Gastroesophageal sphincter (tissue), 4 donors: ENCODE data around the gene KRT3. TPM values are rescaled to one million over a fixed set of nuclear protein-coding genes. Genes with fewer than 3 reads are reported as not detected.

ENCODE experiments used
- ATAC-seq: fragments of 150-250 bp; one replicate; pipeline ENCODE4 v1.9.1; 2016; ENCODE audit warnings: mild to moderate bottlenecking, moderate library complexity
- H3K27ac ChIP-seq, 4 donors: fragments of 200-600 bp; sonication (generic) in 3 of 4; 1 replicate in 3 of 4; 2 replicates in 1 of 4; pipeline ENCODE4 v1.5.1; 2016 to 2019
- H3K27me3 ChIP-seq: fragments of 200-600 bp; sonication (generic); one replicate; pipeline ENCODE4 v1.5.1; 2019
- H3K36me3 ChIP-seq, 2 donors: fragments of 200-600 bp; sonication (generic); one replicate each; pipeline ENCODE4 v1.5.1; 2019; ENCODE audit warnings: control low read depth in 1 of 2
- H3K4me1 ChIP-seq, 3 donors: fragments of 200-600 bp; sonication (generic); 1 replicate in 2 of 3; 2 replicates in 1 of 3; pipeline ENCODE4 v1.5.1; 2016 to 2019; ENCODE audit warnings: control low read depth in 2 of 3
- H3K4me3 ChIP-seq, 2 donors: fragments of 200-600 bp; sonication (generic); one replicate each; pipeline ENCODE4 v1.5.1; 2019; ENCODE audit warnings: mild to moderate bottlenecking in 1 of 2, moderate library complexity in 1 of 2
- H3K9me3 ChIP-seq, 3 donors: fragments of 200-600 bp; sonication (generic); one replicate each; pipeline ENCODE4 v1.5.1; 2017 to 2019; ENCODE audit warnings: control low read depth in 2 of 3
- EP300 ChIP-seq: sonication (generic); formaldehyde crosslinking; IDR thresholded peaks from one replicate; pipeline ENCODE4 v1.6.1; 2017; ENCODE audit warnings: antibody characterized with exemption, mild to moderate bottlenecking
- POLR2A ChIP-seq, 2 donors: fragments of 450-650 bp; IDR thresholded peaks; one replicate each; pipeline ENCODE4 v1.6.1; 2017; ENCODE audit warnings: antibody characterized with exemption in 2 of 2, mild to moderate bottlenecking in 2 of 2, moderate library complexity in 1 of 2
- POLR2AphosphoS5 ChIP-seq: sonication (generic); formaldehyde crosslinking; IDR thresholded peaks from one replicate; pipeline ENCODE4 v1.6.1; 2017; ENCODE audit warnings: antibody characterized with exemption
- WGBS, 2 donors: methylation state at CpG; one replicate each; pipeline ENCODE4 v1.1.5; 2018; ENCODE audit warnings: low coverage in 1 of 2; 5-methylcytosine and 5-hydroxymethylcytosine counted together
- total RNA-seq, 4 donors: library from RNA; depleted of rRNA; stranded (reverse); fragments of >200 nt; gene quantifications; one replicate each; pipeline ENCODE4 v1.1.0, GENCODE V29; 2016
- TF ChIP-seq, protein P1 (sequence below), 4 experiments: fragments of 200-600 bp in 2 of 4; fragments of 450-650 bp in 2 of 4; sonication (generic) in 1 of 4; IDR thresholded peaks; one replicate each; pipeline ENCODE4 v1.5.1; 2017 to 2019; ENCODE audit warnings: antibody characterized with exemption in 4 of 4, mild to moderate bottlenecking in 2 of 4, moderate library complexity in 2 of 4

Gene KRT3
- total RNA-seq, 4 donors from 2014 or later: not detected

DNA sequence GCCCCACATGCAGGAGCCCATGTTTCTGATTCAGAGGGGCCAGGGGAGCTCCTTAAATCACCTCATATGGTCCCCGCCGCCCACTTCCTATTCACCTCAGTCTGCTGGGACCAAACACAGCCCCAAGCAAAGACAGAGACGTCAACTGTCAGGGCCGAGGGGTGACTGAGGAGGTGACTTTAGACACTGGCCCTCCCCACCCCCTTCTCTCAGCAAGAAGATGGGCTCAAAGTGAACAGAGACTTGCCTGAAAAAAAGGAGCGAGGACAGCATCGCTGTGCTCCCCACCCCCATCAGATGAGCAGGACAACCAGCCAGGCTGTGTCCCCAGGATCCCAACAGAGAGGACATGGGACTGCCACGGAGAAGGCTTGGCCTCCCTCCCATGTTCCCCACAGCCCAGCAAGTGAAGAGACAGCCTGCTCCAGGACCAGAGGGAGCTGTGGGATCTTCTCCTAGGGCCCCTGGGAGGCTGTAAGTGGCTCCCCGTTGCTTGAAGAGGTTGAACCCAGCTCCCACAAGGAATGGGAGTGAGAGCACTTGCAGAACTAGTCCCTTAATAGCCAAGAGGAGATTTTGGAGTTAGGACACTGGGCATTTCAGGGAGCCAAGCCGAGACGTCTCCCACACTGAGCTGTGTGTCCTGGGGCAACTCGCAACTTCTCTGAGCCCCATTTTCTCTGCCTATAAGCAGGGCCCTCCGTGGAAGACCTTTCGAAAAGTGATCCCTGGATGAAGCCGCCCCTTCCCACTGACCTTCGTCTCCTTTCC, 39.5 kb upstream of the KRT3 start:
- ATAC-seq: no peak
- TF ChIP-seq, protein P1, sequence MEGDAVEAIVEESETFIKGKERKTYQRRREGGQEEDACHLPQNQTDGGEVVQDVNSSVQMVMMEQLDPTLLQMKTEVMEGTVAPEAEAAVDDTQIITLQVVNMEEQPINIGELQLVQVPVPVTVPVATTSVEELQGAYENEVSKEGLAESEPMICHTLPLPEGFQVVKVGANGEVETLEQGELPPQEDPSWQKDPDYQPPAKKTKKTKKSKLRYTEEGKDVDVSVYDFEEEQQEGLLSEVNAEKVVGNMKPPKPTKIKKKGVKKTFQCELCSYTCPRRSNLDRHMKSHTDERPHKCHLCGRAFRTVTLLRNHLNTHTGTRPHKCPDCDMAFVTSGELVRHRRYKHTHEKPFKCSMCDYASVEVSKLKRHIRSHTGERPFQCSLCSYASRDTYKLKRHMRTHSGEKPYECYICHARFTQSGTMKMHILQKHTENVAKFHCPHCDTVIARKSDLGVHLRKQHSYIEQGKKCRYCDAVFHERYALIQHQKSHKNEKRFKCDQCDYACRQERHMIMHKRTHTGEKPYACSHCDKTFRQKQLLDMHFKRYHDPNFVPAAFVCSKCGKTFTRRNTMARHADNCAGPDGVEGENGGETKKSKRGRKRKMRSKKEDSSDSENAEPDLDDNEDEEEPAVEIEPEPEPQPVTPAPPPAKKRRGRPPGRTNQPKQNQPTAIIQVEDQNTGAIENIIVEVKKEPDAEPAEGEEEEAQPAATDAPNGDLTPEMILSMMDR (IDR thresholded peaks at IDR 0.05): no peak
- TF ChIP-seq POLR2AphosphoS5: no peak
- TF ChIP-seq EP300: no peak
- TF ChIP-seq POLR2A (IDR thresholded peaks at IDR 0.05): no peak
- Histone ChIP-seq H3K4me3 (no peak overlapping the region), H3K27me3 (peaks cover 51% of the 10 kb centered on the region), H3K36me3 (no peaks in the 10 kb centered on the region), H3K27ac (no peak overlapping the region), H3K9me3 (no peaks in the 10 kb centered on the region), H3K4me1 (no peaks in the 10 kb centered on the region)
- 77% methylated on average over 5 of the region's 15 CpGs; no CpG with 5 or more reads in 1 of the 2 donors for WGBS, 2 donors

DNA sequence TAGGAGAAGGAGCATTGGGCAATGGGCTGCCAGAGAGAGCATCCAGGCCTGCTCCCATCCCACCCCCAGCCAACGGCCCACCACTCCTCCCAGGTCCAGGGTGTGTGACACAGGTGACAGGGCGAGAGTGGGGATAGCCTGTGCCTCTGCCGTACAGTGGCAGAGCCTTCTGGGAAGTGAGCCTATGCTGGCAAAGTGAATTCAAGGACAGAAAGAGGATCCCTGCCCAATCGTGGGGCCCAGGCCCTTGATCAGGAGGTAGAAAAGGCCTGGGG, 38.7 kb upstream of the KRT3 start:
- H3K9me3 ChIP-seq: no peaks in the 10 kb centered on the region
- no peak for ATAC-seq
- no peaks in the 10 kb centered on the region for H3K36me3 ChIP-seq
- H3K27ac ChIP-seq: no peak overlapping the region
- 33% methylated on average over 1 of the region's 4 CpGs; no CpG with 5 or more reads in 1 of the 2 donors for WGBS, 2 donors
- no peaks in the 10 kb centered on the region for H3K4me1 ChIP-seq
- no peak overlapping the region for H3K4me3 ChIP-seq
- TF ChIP-seq, protein P1 (IDR thresholded peaks at IDR 0.05): no peak
- TF ChIP-seq POLR2AphosphoS5: no peak
- no peak for TF ChIP-seq POLR2A (IDR thresholded peaks at IDR 0.05)
- no peak for TF ChIP-seq EP300
- peaks cover 49% of the 10 kb centered on the region for H3K27me3 ChIP-seq

GRCh38 chr12:52833922-52834726, 38.2 kb upstream of the KRT3 start, which contains the start of gene KRT79:
Gene KRT79, minus strand, starts transcription at chr12:52834311. Its CDS starts 51 bp downstream, at chr12:52834260.
- 77 to 100% methylated on average over 3 to 8 of the region's 22 CpGs for WGBS, 2 donors

GRCh38 chr12:52832985-52833905, 37.3 kb upstream of the KRT3 start:
- Histone ChIP-seq H3K36me3 (no peaks in the 10 kb centered on the region), H3K4me1 (no peaks in the 10 kb centered on the region), H3K27me3 (peaks cover 35% of the 10 kb centered on the region), H3K9me3 (no peaks in the 10 kb centered on the region), H3K27ac (no peak overlapping the region), H3K4me3 (no peak overlapping the region)
- no peak for ATAC-seq
- WGBS, 2 donors: 76 to 86% methylated on average over 3 to 4 of the region's 20 CpGs
- TF ChIP-seq, protein P1 (IDR thresholded peaks at IDR 0.05): no peak
- no peak for TF ChIP-seq EP300

More at GRCh38 chr12:52833922-52834726, 38.2 kb upstream of the KRT3 start, which contains the start of gene KRT79:
- Histone ChIP-seq H3K9me3 (no peaks in the 10 kb centered on the region), H3K36me3 (no peaks in the 10 kb centered on the region), H3K4me3 (no peak within 1 kb of the TSS), H3K27me3 (peaks cover 44% of the 10 kb centered on the region), H3K27ac (no peak within 1 kb of the TSS), H3K4me1 (no peaks in the 10 kb centered on the region)
- no peak for ATAC-seq
- TF ChIP-seq POLR2A (IDR thresholded peaks at IDR 0.05) (no peak), POLR2AphosphoS5 (no peak)
- TF ChIP-seq, protein P1 (IDR thresholded peaks at IDR 0.05): no peak
